ENCODE data around the gene DNAH12.
A peak's percentile ranks its signal among the peaks of the same experiment; 100 is the strongest.
"Not testable (repeated sequence)": the region's sequence is repeated elsewhere in the genome, so short reads cannot be mapped to it uniquely, and the experiment has no call there.

Gene DNAH12

GRCh38 chr3:57411715-57412114 is 132.4 kb downstream of the DNAH12 start:
- no peaks in the 10 kb centered on the region for H3K9me3 Mint-ChIP-seq
- no peak for DNase-seq
- no peaks in the 10 kb centered on the region for H3K4me1 Mint-ChIP-seq
- ATAC-seq: no peak
- no peak overlapping the region for H3K4me3 Mint-ChIP-seq
- H3K27ac Mint-ChIP-seq: no peak overlapping the region
- H3K27me3 Mint-ChIP-seq: peaks cover 2% of the 10 kb centered on the region
- no peaks in the 10 kb centered on the region for H3K36me3 Mint-ChIP-seq (ENCODE audit: low read depth)

- Mint-ChIP-seq H3K4me3 (no peak overlapping the region), H3K27ac (no peak overlapping the region), H3K9me3 (no peaks in the 10 kb centered on the region), H3K4me1 (no peaks in the 10 kb centered on the region), H3K36me3 (ENCODE audit: low read depth) (no peaks in the 10 kb centered on the region), H3K27me3 (peaks cover 2% of the 10 kb centered on the region)
- DNase-seq: no peak
- no peak for ATAC-seq
Measured at GRCh38 chr3:57409471-57409870, 134.7 kb downstream of the DNAH12 start.

- H3K4me3 Mint-ChIP-seq: no peak overlapping the region
- ATAC-seq: no peak
- peaks cover 2% of the 10 kb centered on the region for H3K4me1 Mint-ChIP-seq
- no peak overlapping the region for H3K27ac Mint-ChIP-seq
- no peaks in the 10 kb centered on the region for H3K9me3 Mint-ChIP-seq
- peaks cover 2% of the 10 kb centered on the region for H3K27me3 Mint-ChIP-seq
- H3K36me3 Mint-ChIP-seq (ENCODE audit: low read depth): no peaks in the 10 kb centered on the region
- DNase-seq: no peak
Measured at GRCh38 chr3:57402675-57403074, 141.5 kb downstream of the DNAH12 start.

- H3K4me3 Mint-ChIP-seq: no peak overlapping the region
- peak; percentile 98 for ATAC-seq
- H3K27me3 Mint-ChIP-seq: peaks cover 2% of the 10 kb centered on the region
- no peaks in the 10 kb centered on the region for H3K36me3 Mint-ChIP-seq (ENCODE audit: low read depth)
- H3K27ac Mint-ChIP-seq: peak overlapping the region; percentile 49
- peaks cover 11% of the 10 kb centered on the region for H3K4me1 Mint-ChIP-seq
- DNase-seq: peak; percentile 60
- no peaks in the 10 kb centered on the region for H3K9me3 Mint-ChIP-seq
Measured at GRCh38 chr3:57397175-57398026, 146.7 kb downstream of the DNAH12 start.

- DNase-seq (no peak), ATAC-seq (no peak)
- Mint-ChIP-seq H3K27me3 (no peaks in the 10 kb centered on the region), H3K4me3 (no peak overlapping the region), H3K27ac (no peak overlapping the region), H3K36me3 (ENCODE audit: low read depth) (no peaks in the 10 kb centered on the region), H3K9me3 (no peaks in the 10 kb centered on the region), H3K4me1 (peaks cover 11% of the 10 kb centered on the region)
Measured at GRCh38 chr3:57393977-57394376, 150.2 kb downstream of the DNAH12 start.

GRCh38 chr3:57391767-57392166 is 152.4 kb downstream of the DNAH12 start:
- peaks cover 5% of the 10 kb centered on the region for H3K4me1 Mint-ChIP-seq
- H3K36me3 Mint-ChIP-seq (ENCODE audit: low read depth): no peaks in the 10 kb centered on the region
- no peak overlapping the region for H3K4me3 Mint-ChIP-seq
- H3K27me3 Mint-ChIP-seq: no peaks in the 10 kb centered on the region
- DNase-seq (no peak), ATAC-seq (no peak)
- no peak overlapping the region for H3K27ac Mint-ChIP-seq
- no peaks in the 10 kb centered on the region for H3K9me3 Mint-ChIP-seq

GRCh38 chr3:57389271-57389670 is 154.9 kb downstream of the DNAH12 start:
- ATAC-seq (no peak), DNase-seq (no peak)
- H3K9me3 Mint-ChIP-seq: no peaks in the 10 kb centered on the region
- H3K27me3 Mint-ChIP-seq: no peaks in the 10 kb centered on the region
- peaks cover 4% of the 10 kb centered on the region for H3K4me1 Mint-ChIP-seq
- no peaks in the 10 kb centered on the region for H3K36me3 Mint-ChIP-seq (ENCODE audit: low read depth)
- no peak overlapping the region for H3K27ac Mint-ChIP-seq
- H3K4me3 Mint-ChIP-seq: no peak overlapping the region

- no peaks in the 10 kb centered on the region for H3K36me3 Mint-ChIP-seq (ENCODE audit: low read depth)
- ATAC-seq (no peak), DNase-seq (no peak)
- no peak overlapping the region for H3K4me3 Mint-ChIP-seq
- no peaks in the 10 kb centered on the region for H3K4me1 Mint-ChIP-seq
- no peak overlapping the region for H3K27ac Mint-ChIP-seq
- no peaks in the 10 kb centered on the region for H3K27me3 Mint-ChIP-seq
- H3K9me3 Mint-ChIP-seq: no peaks in the 10 kb centered on the region
Measured at GRCh38 chr3:57386307-57386706, 157.8 kb downstream of the DNAH12 start.

GRCh38 chr3:57385498-57385897 is 158.6 kb downstream of the DNAH12 start:
- DNase-seq: no peak
- H3K4me3 Mint-ChIP-seq: no peak overlapping the region
- no peaks in the 10 kb centered on the region for H3K36me3 Mint-ChIP-seq (ENCODE audit: low read depth)
- no peak overlapping the region for H3K27ac Mint-ChIP-seq
- no peaks in the 10 kb centered on the region for H3K27me3 Mint-ChIP-seq
- H3K4me1 Mint-ChIP-seq: no peaks in the 10 kb centered on the region
- H3K9me3 Mint-ChIP-seq: no peaks in the 10 kb centered on the region
- no peak for ATAC-seq

- H3K9me3 Mint-ChIP-seq: no peaks in the 10 kb centered on the region
- H3K4me1 Mint-ChIP-seq: no peaks in the 10 kb centered on the region
- DNase-seq: no peak
- ATAC-seq: no peak
- no peaks in the 10 kb centered on the region for H3K36me3 Mint-ChIP-seq (ENCODE audit: low read depth)
- H3K27me3 Mint-ChIP-seq: no peaks in the 10 kb centered on the region
- H3K4me3 Mint-ChIP-seq: no peak overlapping the region
- H3K27ac Mint-ChIP-seq: no peak overlapping the region
Measured at GRCh38 chr3:57383838-57384237, 160.3 kb downstream of the DNAH12 start.

- no peaks in the 10 kb centered on the region for H3K9me3 Mint-ChIP-seq
- no peak for DNase-seq
- no peaks in the 10 kb centered on the region for H3K27me3 Mint-ChIP-seq
- H3K4me1 Mint-ChIP-seq: no peaks in the 10 kb centered on the region
- no peak overlapping the region for H3K27ac Mint-ChIP-seq
- H3K4me3 Mint-ChIP-seq: no peak overlapping the region
- ATAC-seq: no peak
- H3K36me3 Mint-ChIP-seq (ENCODE audit: low read depth): no peaks in the 10 kb centered on the region
Measured at GRCh38 chr3:57383406-57383805, 160.7 kb downstream of the DNAH12 start.

GRCh38 chr3:57382933-57383332 is 161.2 kb downstream of the DNAH12 start:
- DNase-seq (no peak), ATAC-seq (no peak)

GRCh38 chr3:57370341-57370740 is 173.8 kb downstream of the DNAH12 start:
- Mint-ChIP-seq H3K9me3 (peaks cover 7% of the 10 kb centered on the region), H3K4me3 (no peak overlapping the region), H3K4me1 (no peaks in the 10 kb centered on the region), H3K27ac (no peak overlapping the region), H3K27me3 (no peaks in the 10 kb centered on the region), H3K36me3 (ENCODE audit: low read depth) (no peaks in the 10 kb centered on the region)
- ATAC-seq (no peak), DNase-seq (no peak)

More at GRCh38 chr3:57382933-57383332, 161.2 kb downstream of the DNAH12 start:
- no peaks in the 10 kb centered on the region for H3K4me1 Mint-ChIP-seq
- no peaks in the 10 kb centered on the region for H3K36me3 Mint-ChIP-seq (ENCODE audit: low read depth)
- no peaks in the 10 kb centered on the region for H3K27me3 Mint-ChIP-seq
- H3K4me3 Mint-ChIP-seq: no peak overlapping the region
- no peak overlapping the region for H3K27ac Mint-ChIP-seq
- H3K9me3 Mint-ChIP-seq: no peaks in the 10 kb centered on the region

GRCh38 chr3:57365089-57365488 is 179.1 kb downstream of the DNAH12 start:
- H3K27me3 Mint-ChIP-seq; H3K36me3 Mint-ChIP-seq (ENCODE audit: low read depth); H3K4me1 Mint-ChIP-seq; H3K4me3 Mint-ChIP-seq; DNase-seq; ATAC-seq; H3K27ac Mint-ChIP-seq; H3K9me3 Mint-ChIP-seq: not testable (repeated sequence)

GRCh38 chr3:57356275-57356674 is 187.9 kb downstream of the DNAH12 start:
- DNase-seq; H3K36me3 Mint-ChIP-seq (ENCODE audit: low read depth); H3K4me1 Mint-ChIP-seq; H3K4me3 Mint-ChIP-seq; H3K27ac Mint-ChIP-seq; H3K27me3 Mint-ChIP-seq; ATAC-seq; H3K9me3 Mint-ChIP-seq: not testable (repeated sequence)
